ENCODE measurements around the gene VPS13C.

- TF ChIP-seq CTCF (IDR thresholded peaks at IDR 0.05): no peak
- TF ChIP-seq EP300 (IDR thresholded peaks at IDR 0.05): no peak
These were observed 14.0 kb downstream of the VPS13C start for GRCh38 chr15:62046078-62046743.

All from tibial nerve (tissue), 4 donors.